ENCODE measurements around the gene F8A2. TPM values are rescaled to one million over a fixed set of nuclear protein-coding genes. Genes with fewer than 3 reads are reported as not detected.
"Not testable (repeated sequence)": the region's sequence is repeated elsewhere in the genome, so short reads cannot be mapped to it uniquely, and the experiment has no call there.

F8A2 gene
- total RNA-seq, 1 donor from 2014 or later: not detected

DNA sequence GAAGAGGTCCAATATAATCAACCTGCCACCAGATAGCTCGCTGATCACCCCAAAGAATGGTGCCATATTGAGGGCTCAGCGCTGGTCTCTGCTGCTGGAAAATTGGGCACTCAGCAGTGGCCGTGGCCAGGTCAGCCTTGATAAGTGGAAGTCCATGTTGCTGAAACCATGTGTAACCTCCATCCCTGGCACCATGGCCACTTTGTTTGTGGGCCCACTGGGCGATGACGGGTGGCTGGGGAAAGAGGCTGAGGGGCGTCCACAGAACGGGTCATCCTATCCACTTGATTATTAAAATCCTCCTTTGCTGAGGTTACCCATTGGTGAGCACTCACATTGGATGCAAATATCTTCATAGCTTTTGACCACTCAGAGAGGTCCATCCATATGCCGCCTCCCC lies 7.7 kb downstream of the F8A2 start:
- TF ChIP-seq, protein P1, sequence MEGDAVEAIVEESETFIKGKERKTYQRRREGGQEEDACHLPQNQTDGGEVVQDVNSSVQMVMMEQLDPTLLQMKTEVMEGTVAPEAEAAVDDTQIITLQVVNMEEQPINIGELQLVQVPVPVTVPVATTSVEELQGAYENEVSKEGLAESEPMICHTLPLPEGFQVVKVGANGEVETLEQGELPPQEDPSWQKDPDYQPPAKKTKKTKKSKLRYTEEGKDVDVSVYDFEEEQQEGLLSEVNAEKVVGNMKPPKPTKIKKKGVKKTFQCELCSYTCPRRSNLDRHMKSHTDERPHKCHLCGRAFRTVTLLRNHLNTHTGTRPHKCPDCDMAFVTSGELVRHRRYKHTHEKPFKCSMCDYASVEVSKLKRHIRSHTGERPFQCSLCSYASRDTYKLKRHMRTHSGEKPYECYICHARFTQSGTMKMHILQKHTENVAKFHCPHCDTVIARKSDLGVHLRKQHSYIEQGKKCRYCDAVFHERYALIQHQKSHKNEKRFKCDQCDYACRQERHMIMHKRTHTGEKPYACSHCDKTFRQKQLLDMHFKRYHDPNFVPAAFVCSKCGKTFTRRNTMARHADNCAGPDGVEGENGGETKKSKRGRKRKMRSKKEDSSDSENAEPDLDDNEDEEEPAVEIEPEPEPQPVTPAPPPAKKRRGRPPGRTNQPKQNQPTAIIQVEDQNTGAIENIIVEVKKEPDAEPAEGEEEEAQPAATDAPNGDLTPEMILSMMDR (IDR thresholded peaks at IDR 0.05; ENCODE audit: borderline replicate concordance): no peak
- Histone ChIP-seq H3K27ac (replicated peaks) (no peak overlapping the region), H3K4me1 (no peaks in the 10 kb centered on the region), H3K36me3 (no peaks in the 10 kb centered on the region), H3K9me3 (replicated peaks) (no peaks in the 10 kb centered on the region), H3K27me3 (ENCODE audit: low read depth) (no peaks in the 10 kb centered on the region), H3K4me3 (no peak overlapping the region)
- DNase-seq: no peak
- intact Hi-C loops (cut with micrococcal nuclease): no loop called here

DNA sequence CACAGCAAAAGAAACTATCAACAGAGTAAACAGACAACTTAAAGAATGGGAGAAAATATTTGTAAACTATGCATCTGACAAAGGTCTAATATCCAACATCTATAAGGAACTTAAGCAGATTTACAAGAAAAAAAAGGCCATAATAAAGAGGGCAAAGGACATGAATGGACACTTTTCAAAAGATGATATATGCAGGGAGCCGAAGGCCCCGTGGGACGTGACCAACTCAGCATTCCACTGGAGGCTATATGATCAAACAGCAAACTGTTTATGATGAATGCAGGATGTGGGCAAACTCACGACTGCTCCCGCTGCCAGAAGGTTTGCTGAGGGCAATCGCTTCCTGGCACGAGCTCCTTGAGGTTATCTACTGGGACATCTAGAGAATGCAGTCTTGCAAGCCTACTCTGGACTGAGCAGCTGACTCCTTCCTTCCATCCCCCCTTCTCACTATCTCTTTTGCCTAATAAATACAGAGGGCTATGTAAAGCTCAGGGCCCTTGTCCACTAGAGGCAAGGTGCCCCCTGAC lies 12.9 kb downstream of the F8A2 start:
- intact Hi-C loops (cut with micrococcal nuclease); DNase-seq; H3K27me3 ChIP-seq (ENCODE audit: low read depth); H3K4me1 ChIP-seq; H3K9me3 ChIP-seq (replicated peaks); H3K36me3 ChIP-seq; H3K27ac ChIP-seq (replicated peaks); H3K4me3 ChIP-seq: not testable (repeated sequence)

DNA sequence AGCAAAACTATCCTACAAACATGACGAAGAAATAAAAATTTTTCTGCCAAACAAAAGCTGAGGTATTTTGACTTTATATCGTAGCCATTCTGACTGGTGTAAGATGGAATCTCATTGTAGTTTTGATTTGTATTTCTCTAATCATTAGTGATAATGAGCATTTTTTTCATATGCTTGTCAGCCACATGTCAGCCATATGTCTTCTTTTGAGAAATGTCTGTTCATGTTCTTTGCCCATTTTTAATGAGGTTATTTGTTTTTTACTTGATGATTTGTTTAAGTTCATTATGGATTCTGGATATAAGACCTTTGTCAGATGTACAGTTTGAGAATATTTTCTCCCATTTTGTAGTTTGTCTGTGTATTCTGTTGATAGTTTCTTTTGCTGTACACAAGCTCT lies 24.5 kb downstream of the F8A2 start:
- DNase-seq: no peak
- TF ChIP-seq, protein P1 (IDR thresholded peaks at IDR 0.05; ENCODE audit: borderline replicate concordance): no peak
- intact Hi-C loops (cut with micrococcal nuclease): no loop called here

DNA sequence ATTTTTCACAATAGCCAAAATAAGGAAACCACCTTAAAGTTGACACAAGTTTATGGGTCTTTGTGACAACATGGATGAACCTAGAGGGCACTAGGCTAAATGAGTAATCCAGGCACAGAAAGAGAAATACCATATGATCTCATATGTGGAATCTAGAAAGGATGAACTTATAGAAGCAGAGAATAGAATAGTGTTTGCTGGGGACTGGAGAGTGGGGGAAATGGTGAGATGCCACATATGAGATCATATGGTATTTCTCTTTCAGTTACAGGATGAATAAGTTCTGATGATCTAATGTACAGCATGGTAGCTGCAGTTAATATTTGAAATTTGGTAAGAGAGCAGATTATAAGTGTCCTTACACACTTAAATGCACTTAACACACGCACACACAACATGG lies 35.9 kb downstream of the F8A2 start:
- no peak overlapping the region for H3K4me3 ChIP-seq
- TF ChIP-seq, protein P1 (IDR thresholded peaks at IDR 0.05; ENCODE audit: borderline replicate concordance): no peak
- no peak overlapping the region for H3K27ac ChIP-seq (replicated peaks)
- no peaks in the 10 kb centered on the region for H3K36me3 ChIP-seq
- DNase-seq: no peak
- H3K4me1 ChIP-seq: no peaks in the 10 kb centered on the region
- H3K9me3 ChIP-seq (replicated peaks): no peaks in the 10 kb centered on the region
- intact Hi-C loops (cut with micrococcal nuclease): no loop called here
- no peaks in the 10 kb centered on the region for H3K27me3 ChIP-seq (ENCODE audit: low read depth)

More for the DNA sequence above, 24.5 kb downstream of the F8A2 start:
- H3K36me3 ChIP-seq: no peaks in the 10 kb centered on the region
- H3K27ac ChIP-seq (replicated peaks): no peak overlapping the region
- H3K4me1 ChIP-seq: no peaks in the 10 kb centered on the region
- H3K4me3 ChIP-seq: no peak overlapping the region
- peaks cover 23% of the 10 kb centered on the region for H3K9me3 ChIP-seq (replicated peaks)
- no peaks in the 10 kb centered on the region for H3K27me3 ChIP-seq (ENCODE audit: low read depth)

Small RNA genes within 50 kb of the gene (microRNA-seq; reads per million reads assigned to microRNA genes)
- not detected for gene MIR1184-2

Other genes with a start within 250 kb of the F8A2 start
- 63.9 TPM for gene VBP1, start 165.6 kb upstream of the F8A2 start, total RNA-seq
- gene RAB39B, start 117.6 kb upstream of the F8A2 start, total RNA-seq: 0.11 TPM
- gene CLIC2, start 47.5 kb upstream of the F8A2 start, total RNA-seq: 11.7 TPM
- gene F8A3, start 76.5 kb downstream of the F8A2 start, total RNA-seq: 0.19 TPM
- 1.0 TPM for gene SPRY3, start 230.5 kb downstream of the F8A2 start, total RNA-seq
- 41.8 TPM for gene TMLHE, start 230.9 kb downstream of the F8A2 start, total RNA-seq

All from left ventricle myocardium inferior (tissue), 1 donor.